Measurements from ENCODE around the gene CAPN5. TPM values are rescaled to one million over a fixed set of nuclear protein-coding genes. Genes with fewer than 3 reads are reported as not detected.

Gene CAPN5
- total and polyA plus RNA-seq, 11 donors, result 1.1 to 4.5 (median 2.1) TPM

GRCh38 chr11:77151804-77152509, 85.2 kb downstream of the CAPN5 start:
- no peaks in the 10 kb centered on the region for H3K36me3 ChIP-seq
- TF ChIP-seq CTCF (IDR thresholded peaks at IDR 0.05), result no peak
- no peak for TF ChIP-seq POLR2A (IDR thresholded peaks at IDR 0.05)
- H3K4me3 ChIP-seq, result no peak overlapping the region
- DNase-seq (no peak), ATAC-seq (peak in 1 of 4 donors; percentile 23)
- H3K27me3 ChIP-seq, result peaks cover 0 to 2% (median 0%) of the 10 kb centered on the region in 9 donors
- WGBS, 4 donors, result 77 to 91% (median 82%) methylated on average over 7 to 11 of the region's 11 CpGs
- intact Hi-C loops (cut with DNase I), result no loop called here
- peak overlapping the region in 2 of 12 donors; percentile 15 to 17 for H3K27ac ChIP-seq
- H3K4me1 ChIP-seq, result peaks cover 0 to 36% (median 19%) of the 10 kb centered on the region in 12 donors
- no peaks in the 10 kb centered on the region for H3K9me3 ChIP-seq

- H3K27me3 ChIP-seq, result no peaks in the 10 kb centered on the region
- H3K36me3 ChIP-seq, result no peaks in the 10 kb centered on the region
- ATAC-seq (no peak), DNase-seq (no peak)
- peak overlapping the region in 1 of 12 donors; percentile 13 for H3K27ac ChIP-seq
- H3K9me3 ChIP-seq, result no peaks in the 10 kb centered on the region
- no peak for TF ChIP-seq CTCF (IDR thresholded peaks at IDR 0.05)
- TF ChIP-seq POLR2A (IDR thresholded peaks at IDR 0.05), result no peak
- H3K4me1 ChIP-seq, result peaks cover 0 to 36% (median 18%) of the 10 kb centered on the region in 12 donors
- WGBS, 4 donors, result 71 to 79% (median 74%) methylated on average over 6 of the region's 6 CpGs
- intact Hi-C loops (cut with DNase I), result no loop called here
- no peak overlapping the region for H3K4me3 ChIP-seq
Measured at GRCh38 chr11:77152846-77153245, 86.1 kb downstream of the CAPN5 start.

GRCh38 chr11:77153276-77154185, 86.8 kb downstream of the CAPN5 start:
- TF ChIP-seq CTCF (IDR thresholded peaks at IDR 0.05) (no peak), POLR2A (IDR thresholded peaks at IDR 0.05) (no peak)
- Histone ChIP-seq H3K27me3 (no peaks in the 10 kb centered on the region), H3K36me3 (no peaks in the 10 kb centered on the region), H3K9me3 (no peaks in the 10 kb centered on the region), H3K27ac (no peak overlapping the region), H3K4me1 (peaks cover 0 to 33% (median 17%) of the 10 kb centered on the region in 12 donors), H3K4me3 (no peak overlapping the region)
- no peak for DNase-seq
- intact Hi-C loops (cut with DNase I), result no loop called here
- WGBS, 4 donors, result 82 to 87% (median 86%) methylated on average over 20 of the region's 20 CpGs
- no peak for ATAC-seq
